CD8-positive, alpha-beta memory T cell (primary cell): Measurements from ENCODE around the gene RNPS1. TPM values are rescaled to one million over a fixed set of nuclear protein-coding genes. Genes with fewer than 3 reads are reported as not detected.

ENCODE experiments used
- CTCF ChIA-PET: fragments of 350-600 bp; sonication (Branson Sonifier 250); formaldehyde crosslinking; loops from one replicate; lab custom pipeline; 2021; ENCODE audit warnings: antibody characterized with exemption; lab: Charles Lee
- POLR2A ChIA-PET: fragments of 350-600 bp; sonication (Branson Sonifier 250); formaldehyde crosslinking; loops from one replicate; lab custom pipeline; 2021; ENCODE audit warnings: antibody characterized with exemption; lab: Charles Lee
- DNase-seq, 5 donors: peaks; one replicate each; pipeline versions ENCODE4 v3.0.0 to v3.0.0-alpha.2; 2020 to 2022; ENCODE audit warnings: mixed read lengths in 1 of 5
- H3K27ac ChIP-seq: one replicate; pipeline ENCODE4 v1.7.0; 2013; ENCODE audit warnings: low read depth, mild to moderate bottlenecking, low read length, moderate library complexity
- H3K27me3 ChIP-seq: 2 replicates; pipeline ENCODE4 v1.7.0; 2013; ENCODE audit warnings: low read length, mild to moderate bottlenecking; ENCODE audit not compliant: insufficient read depth, poor library complexity, severe bottlenecking
- H3K36me3 ChIP-seq: 2 replicates; pipeline ENCODE4 v1.7.0; 2013; ENCODE audit warnings: mild to moderate bottlenecking, low read length, moderate library complexity; ENCODE audit not compliant: insufficient read depth
- H3K4me1 ChIP-seq: 2 replicates; pipeline ENCODE4 v1.7.0; 2013; ENCODE audit warnings: mild to moderate bottlenecking, low read length, moderate library complexity; ENCODE audit not compliant: insufficient read depth
- H3K4me3 ChIP-seq: 2 replicates; pipeline ENCODE4 v1.7.0; 2013; ENCODE audit warnings: mild to moderate bottlenecking, low read length
- H3K9me3 ChIP-seq: 2 replicates; pipeline ENCODE4 v1.7.0; 2013; ENCODE audit warnings: mild to moderate bottlenecking, low read length
- H3K27ac Mint-ChIP-seq, 8 donors: one replicate each; pipeline ENCODE4 v1.8.0; 2020 to 2021; ENCODE audit warnings: mixed read lengths in 8 of 8, mild to moderate bottlenecking in 6 of 8, inconsistent platforms in 3 of 8, moderate library complexity in 3 of 8
- H3K27me3 Mint-ChIP-seq, 2 donors: one replicate each; pipeline ENCODE4 v1.8.0; 2020 to 2021; ENCODE audit warnings: mixed read lengths in 2 of 2, mild to moderate bottlenecking in 1 of 2, moderate library complexity in 1 of 2
- H3K36me3 Mint-ChIP-seq, 3 donors: one replicate each; pipeline ENCODE4 v1.8.0; 2020 to 2021; ENCODE audit warnings: mixed read lengths in 3 of 3, inconsistent platforms in 1 of 3, mild to moderate bottlenecking in 1 of 3
- H3K4me1 Mint-ChIP-seq, 3 donors: one replicate each; pipeline ENCODE4 v1.8.0; 2020 to 2021; ENCODE audit warnings: mixed read lengths in 3 of 3, inconsistent platforms in 1 of 3, mild to moderate bottlenecking in 1 of 3
- H3K4me3 Mint-ChIP-seq, 7 donors: one replicate each; pipeline ENCODE4 v1.8.0; 2020 to 2021; ENCODE audit warnings: mixed read lengths in 7 of 7, mild to moderate bottlenecking in 6 of 7, moderate library complexity in 4 of 7, inconsistent platforms in 2 of 7
- H3K9me3 Mint-ChIP-seq, 5 donors: one replicate each; pipeline ENCODE4 v1.8.0; 2020 to 2022; ENCODE audit warnings: mixed read lengths in 5 of 5, mild to moderate bottlenecking in 3 of 5, moderate library complexity in 2 of 5, inconsistent platforms in 1 of 5
- polyA plus RNA-seq: library from polyadenylated mRNA; unstranded; fragments of 300-500 nt; fragmentation: Illumina TruSeq; gene quantifications from one replicate; pipeline ENCODE4 v1.2.3, GENCODE V29; 2021
- total RNA-seq, 2 experiments: library from RNA; stranded (reverse); gene quantifications; one replicate each; pipeline ENCODE4 v1.2.3, GENCODE V29; 2021

The RNPS1 gene
- total and polyA plus RNA-seq, 3 experiments from 2014 or later = 312 to 382 (median 367) TPM

GRCh38 chr16:2229091-2229490 lies 38.8 kb downstream of the RNPS1 start:
- Mint-ChIP-seq H3K9me3 (no peaks in the 10 kb centered on the region), H3K27me3 (no peaks in the 10 kb centered on the region), H3K27ac (no peak overlapping the region), H3K4me3 (no peak overlapping the region), H3K36me3 (peaks cover 0 to 54% (median 0%) of the 10 kb centered on the region in 3 donors), H3K4me1 (peaks cover 8 to 25% (median 15%) of the 10 kb centered on the region in 3 donors)
- H3K4me3 ChIP-seq = no peak overlapping the region
- ChIA-PET CTCF (interaction anchor here (1.0 kb wide), 1 partner anchor 34 kb away, joined by 3 read pairs; no protein-coding TSS in a partner anchor), POLR2A (no interaction called here)
- H3K36me3 ChIP-seq = peaks cover 10% of the 10 kb centered on the region
- no peaks in the 10 kb centered on the region for H3K27me3 ChIP-seq
- peaks cover 11% of the 10 kb centered on the region for H3K4me1 ChIP-seq
- no peak for DNase-seq
- H3K27ac ChIP-seq = no peak overlapping the region
- H3K9me3 ChIP-seq = no peaks in the 10 kb centered on the region

- peaks cover 10% of the 10 kb centered on the region for H3K36me3 ChIP-seq
- POLR2A ChIA-PET = interaction anchor here (0.6 kb wide), 1 partner anchor 60 kb away, joined by 3 read pairs; no protein-coding TSS in a partner anchor
Measured at GRCh38 chr16:2228161-2228824, 39.6 kb downstream of the RNPS1 start.

GRCh38 chr16:2226918-2227317 lies 41.0 kb downstream of the RNPS1 start:
- Histone ChIP-seq H3K4me1 (peaks cover 11% of the 10 kb centered on the region), H3K27me3 (no peaks in the 10 kb centered on the region), H3K4me3 (no peak overlapping the region), H3K9me3 (no peaks in the 10 kb centered on the region), H3K27ac (no peak overlapping the region), H3K36me3 (peaks cover 10% of the 10 kb centered on the region)
- H3K9me3 Mint-ChIP-seq = no peaks in the 10 kb centered on the region
- H3K4me3 Mint-ChIP-seq = peak overlapping the region in 3 of 7 donors; percentile 44 to 56 (median 47)
- POLR2A ChIA-PET = no interaction called here
- DNase-seq = no peak
- no peaks in the 10 kb centered on the region for H3K27me3 Mint-ChIP-seq
- CTCF ChIA-PET = no interaction called here
- H3K36me3 Mint-ChIP-seq = peaks cover 0 to 42% (median 0%) of the 10 kb centered on the region in 3 donors
- H3K4me1 Mint-ChIP-seq = peaks cover 9 to 32% (median 17%) of the 10 kb centered on the region in 3 donors
- peak overlapping the region in 3 of 8 donors; percentile 30 to 68 (median 61) for H3K27ac Mint-ChIP-seq

More at GRCh38 chr16:2228161-2228824, 39.6 kb downstream of the RNPS1 start:
- H3K9me3 ChIP-seq = no peaks in the 10 kb centered on the region
- Mint-ChIP-seq H3K27me3 (no peaks in the 10 kb centered on the region), H3K36me3 (peaks cover 0 to 48% (median 0%) of the 10 kb centered on the region in 3 donors), H3K4me1 (peaks cover 9 to 29% (median 17%) of the 10 kb centered on the region in 3 donors), H3K9me3 (no peaks in the 10 kb centered on the region), H3K27ac (peak overlapping the region in 1 of 8 donors; percentile 38), H3K4me3 (no peak overlapping the region)
- H3K4me3 ChIP-seq = no peak overlapping the region
- DNase-seq = peak in 1 of 5 donors; percentile 39
- H3K27ac ChIP-seq = no peak overlapping the region
- no peaks in the 10 kb centered on the region for H3K27me3 ChIP-seq
- peaks cover 11% of the 10 kb centered on the region for H3K4me1 ChIP-seq
- CTCF ChIA-PET = interaction anchor here (0.7 kb wide), 1 partner anchor 24 kb away, joined by 3 read pairs; no protein-coding TSS in a partner anchor

GRCh38 chr16:2226245-2226793 lies 41.6 kb downstream of the RNPS1 start:
- H3K36me3 ChIP-seq = peaks cover 10% of the 10 kb centered on the region
- ChIA-PET POLR2A (no interaction called here), CTCF (no interaction called here)

GRCh38 chr16:2223942-2224486 lies 43.9 kb downstream of the RNPS1 start:
- peak overlapping the region in 7 of 8 donors; percentile 23 to 93 (median 54) for H3K27ac Mint-ChIP-seq
- H3K4me1 ChIP-seq = peaks cover 11% of the 10 kb centered on the region
- H3K27me3 ChIP-seq = no peaks in the 10 kb centered on the region
- H3K36me3 Mint-ChIP-seq = peaks cover 0 to 16% (median 0%) of the 10 kb centered on the region in 3 donors
- H3K27ac ChIP-seq = peak overlapping the region; percentile 82
- no peaks in the 10 kb centered on the region for H3K9me3 Mint-ChIP-seq
- DNase-seq = no peak
- peak overlapping the region; percentile 78 to 94 (median 84) for H3K4me3 Mint-ChIP-seq
- no peaks in the 10 kb centered on the region for H3K27me3 Mint-ChIP-seq
- CTCF ChIA-PET = no interaction called here
- peaks cover 9 to 32% (median 17%) of the 10 kb centered on the region in 3 donors for H3K4me1 Mint-ChIP-seq
- POLR2A ChIA-PET = interaction anchor here (1.9 kb wide), 1 partner anchor 10 kb away, joined by 12 read pairs; the partner anchor contains the start of gene PGP
- H3K36me3 ChIP-seq = no peaks in the 10 kb centered on the region
- no peaks in the 10 kb centered on the region for H3K9me3 ChIP-seq
- peak overlapping the region; percentile 87 for H3K4me3 ChIP-seq

More at GRCh38 chr16:2226245-2226793, 41.6 kb downstream of the RNPS1 start:
- Histone ChIP-seq H3K27ac (no peak overlapping the region), H3K27me3 (no peaks in the 10 kb centered on the region), H3K9me3 (no peaks in the 10 kb centered on the region), H3K4me1 (peaks cover 11% of the 10 kb centered on the region), H3K4me3 (no peak overlapping the region)
- Mint-ChIP-seq H3K4me1 (peaks cover 9 to 32% (median 17%) of the 10 kb centered on the region in 3 donors), H3K27ac (peak overlapping the region in 3 of 8 donors; percentile 30 to 68 (median 38)), H3K4me3 (peak overlapping the region in 5 of 7 donors; percentile 33 to 85 (median 52)), H3K27me3 (no peaks in the 10 kb centered on the region), H3K9me3 (no peaks in the 10 kb centered on the region), H3K36me3 (peaks cover 0 to 36% (median 0%) of the 10 kb centered on the region in 3 donors)
- DNase-seq = no peak

- POLR2A ChIA-PET = interaction anchor here (1.9 kb wide), 1 partner anchor 9 kb away, joined by 12 read pairs; the partner anchor contains the start of gene PGP
- H3K27me3 ChIP-seq = no peaks in the 10 kb centered on the region
- no peaks in the 10 kb centered on the region for H3K27me3 Mint-ChIP-seq
Measured at GRCh38 chr16:2223221-2223941, 44.5 kb downstream of the RNPS1 start, which contains the start of gene E4F1. Gene E4F1, plus strand, starts transcription at chr16:2223591. Its CDS starts 23 bp downstream, at chr16:2223614.

GRCh38 chr16:2216330-2216729 lies 51.6 kb downstream of the RNPS1 start:
- Histone ChIP-seq H3K4me1 (peaks cover 15% of the 10 kb centered on the region), H3K27ac (peak overlapping the region; percentile 89), H3K9me3 (no peaks in the 10 kb centered on the region), H3K4me3 (no peak overlapping the region), H3K36me3 (no peaks in the 10 kb centered on the region), H3K27me3 (no peaks in the 10 kb centered on the region)
- Mint-ChIP-seq H3K9me3 (no peaks in the 10 kb centered on the region), H3K36me3 (peaks cover 0 to 16% (median 0%) of the 10 kb centered on the region in 3 donors), H3K4me1 (peaks cover 16 to 26% (median 17%) of the 10 kb centered on the region in 3 donors), H3K4me3 (peak overlapping the region in 6 of 7 donors; percentile 39 to 95 (median 58)), H3K27ac (peak overlapping the region in 2 of 8 donors; percentile 33 to 38), H3K27me3 (no peaks in the 10 kb centered on the region)
- CTCF ChIA-PET = no interaction called here
- no peak for DNase-seq
- POLR2A ChIA-PET = interaction anchor here (0.6 kb wide), 1 partner anchor 33 kb away, joined by 4 read pairs; no protein-coding TSS in a partner anchor

More at GRCh38 chr16:2223221-2223941, 44.5 kb downstream of the RNPS1 start, which contains the start of gene E4F1:
- peak; percentile 97 to 99 (median 99) for DNase-seq
- CTCF ChIA-PET = no interaction called here
- Mint-ChIP-seq H3K4me1 (peaks cover 9 to 32% (median 17%) of the 10 kb centered on the region in 3 donors), H3K4me3 (peak within 1 kb of the TSS; percentile 84 to 94 (median 87)), H3K36me3 (peaks cover 0 to 12% (median 0%) of the 10 kb centered on the region in 3 donors), H3K9me3 (no peaks in the 10 kb centered on the region), H3K27ac (peak within 1 kb of the TSS; percentile 71 to 96 (median 80))
- Histone ChIP-seq H3K36me3 (no peaks in the 10 kb centered on the region), H3K4me1 (peaks cover 11% of the 10 kb centered on the region), H3K27ac (peak within 1 kb of the TSS; percentile 82), H3K4me3 (peak within 1 kb of the TSS; percentile 87), H3K9me3 (no peaks in the 10 kb centered on the region)
